Lower leg skin (tissue), 4 donors: Measurements from ENCODE around the gene PPP4R1. TPM values are rescaled to one million over a fixed set of nuclear protein-coding genes. Genes with fewer than 3 reads are reported as not detected.

Source experiments
- DNase-seq, 2 donors: peaks; one replicate each; pipeline ENCODE4 v3.0.0-alpha.2; 2019; ENCODE audit warnings: low spot score in 2 of 2
- H3K4me3 ChIP-seq: fragments of 200-600 bp; sonication (generic); 2 replicates; pipeline ENCODE4 v1.5.1; 2017; ENCODE audit warnings: mild to moderate bottlenecking, low read depth; ENCODE audit not compliant: poor library complexity, severe bottlenecking
- CTCF ChIP-seq, 3 donors: fragments of 450-650 bp; IDR thresholded peaks; one replicate each; pipeline ENCODE4 v1.5.1; 2016; ENCODE audit warnings: antibody characterized with exemption in 3 of 3, mild to moderate bottlenecking in 3 of 3, moderate library complexity in 2 of 3
- POLR2A ChIP-seq, 2 donors: fragments of 450-650 bp; IDR thresholded peaks; one replicate each; pipeline ENCODE4 v1.6.1; 2016 to 2017; ENCODE audit warnings: antibody characterized with exemption in 2 of 2, mild to moderate bottlenecking in 1 of 2, moderate library complexity in 1 of 2
- WGBS, 2 donors: methylation state at CpG; one replicate each; pipeline ENCODE4 v1.1.5; 2018; 5-methylcytosine and 5-hydroxymethylcytosine counted together
- intact Hi-C: fragments of 100-400 bp; cut with DNase I; formaldehyde crosslinking; loops from one replicate; pipeline ENCODE4 v1.15.0; 2023; ENCODE audit warnings: low total_unique reads
- total RNA-seq, 4 donors: library from RNA; depleted of rRNA; stranded (reverse); fragments of >200 nt; gene quantifications; one replicate each; pipeline ENCODE4 v1.1.0, GENCODE V29; 2016

Gene PPP4R1
- total RNA-seq, 4 donors from 2014 or later, result 50.0 to 129 (median 68.0) TPM

- intact Hi-C loops, result loop anchor here (5.0 kb wide), 1 partner anchor 653 kb away; no protein-coding TSS in a partner anchor
- DNase-seq, result no peak
- TF ChIP-seq POLR2A (IDR thresholded peaks at IDR 0.05), result no peak
- no peak for TF ChIP-seq CTCF (IDR thresholded peaks at IDR 0.05)
- 66 to 76% methylated on average over 4 of the region's 4 CpGs for WGBS, 2 donors
- no peak overlapping the region for H3K4me3 ChIP-seq
Measured at GRCh38 chr18:9629709-9630108, 15.3 kb upstream of the PPP4R1 start.

GRCh38 chr18:9628984-9629383 lies 14.6 kb upstream of the PPP4R1 start:
- intact Hi-C loops, result loop anchor here (5.0 kb wide), 1 partner anchor 653 kb away; no protein-coding TSS in a partner anchor
- 92 to 93% methylated on average over 5 of the region's 5 CpGs for WGBS, 2 donors
- no peak for DNase-seq
- TF ChIP-seq POLR2A (IDR thresholded peaks at IDR 0.05), result no peak
- no peak for TF ChIP-seq CTCF (IDR thresholded peaks at IDR 0.05)
- no peak overlapping the region for H3K4me3 ChIP-seq

- intact Hi-C loops, result loop anchor here (5.0 kb wide), 1 partner anchor 655 kb away; no protein-coding TSS in a partner anchor
- TF ChIP-seq CTCF (IDR thresholded peaks at IDR 0.05) (no peak), POLR2A (IDR thresholded peaks at IDR 0.05) (no peak)
- 48 to 54% methylated on average over 3 of the region's 3 CpGs for WGBS, 2 donors
- H3K4me3 ChIP-seq, result no peak overlapping the region
- no peak for DNase-seq
Measured at GRCh38 chr18:9627642-9628041, 13.3 kb upstream of the PPP4R1 start.

GRCh38 chr18:9619990-9620389 lies 5.6 kb upstream of the PPP4R1 start:
- WGBS, 2 donors, result 59 to 78% methylated on average over 7 to 8 of the region's 8 CpGs
- intact Hi-C loops, result no loop called here
- no peak for DNase-seq
- no peak for TF ChIP-seq CTCF (IDR thresholded peaks at IDR 0.05)
- TF ChIP-seq POLR2A (IDR thresholded peaks at IDR 0.05), result no peak
- H3K4me3 ChIP-seq, result no peak overlapping the region

- no peak for DNase-seq
- intact Hi-C loops, result no loop called here
- 35 to 36% methylated on average over 1 of the region's 1 CpG for WGBS, 2 donors
- TF ChIP-seq CTCF (IDR thresholded peaks at IDR 0.05) (no peak), POLR2A (IDR thresholded peaks at IDR 0.05) (no peak)
- no peak overlapping the region for H3K4me3 ChIP-seq
Measured at GRCh38 chr18:9619545-9619944, 5.2 kb upstream of the PPP4R1 start.

- intact Hi-C loops, result no loop called here
Measured at GRCh38 chr18:9619056-9619455, 4.7 kb upstream of the PPP4R1 start.

More at GRCh38 chr18:9619056-9619455, 4.7 kb upstream of the PPP4R1 start:
- H3K4me3 ChIP-seq, result no peak overlapping the region
- TF ChIP-seq POLR2A (IDR thresholded peaks at IDR 0.05), result no peak
- no peak for TF ChIP-seq CTCF (IDR thresholded peaks at IDR 0.05)
- 81 to 83% methylated on average over 3 of the region's 3 CpGs for WGBS, 2 donors
- no peak for DNase-seq
